Measurements from ENCODE around the gene KIF18A. TPM values are rescaled to one million over a fixed set of nuclear protein-coding genes. Genes with fewer than 3 reads are reported as not detected.

KIF18A gene
- total and polyA plus RNA-seq, 7 experiments from 2014 or later = 0.48 to 21.3 (median 0.79) TPM

GRCh38 chr11:27977031-27977430 is 130.9 kb downstream of the KIF18A start:
- Histone ChIP-seq H3K4me1 (ENCODE audit: control insufficient read depth in 2 of 2, insufficient read depth in 2 of 2, low read length in 2 of 2) (no peaks in the 10 kb centered on the region), H3K36me3 (ENCODE audit: control insufficient read depth in 2 of 3, insufficient read depth in 3 of 3, low read length in 3 of 3) (no peaks in the 10 kb centered on the region), H3K9me3 (ENCODE audit: control insufficient read depth in 2 of 3, low read length in 3 of 3) (no peaks in the 10 kb centered on the region), H3K27me3 (ENCODE audit: control insufficient read depth in 2 of 2, insufficient read depth in 2 of 2, low read length in 2 of 2) (no peaks in the 10 kb centered on the region), H3K27ac (ENCODE audit: low read depth, low read length) (no peak overlapping the region), H3K4me3 (ENCODE audit: low read length) (no peak overlapping the region)
- ATAC-seq = no peak
- H3K4me3 Mint-ChIP-seq = no peak overlapping the region
- no peaks in the 10 kb centered on the region for H3K4me1 Mint-ChIP-seq
- ChIA-PET CTCF (no interaction called here), POLR2A (no interaction called here)
- DNase-seq = no peak
- no peak overlapping the region for H3K27ac Mint-ChIP-seq
- H3K27me3 Mint-ChIP-seq = peaks cover 0 to 4% (median 0%) of the 10 kb centered on the region in 5 donors
- no peaks in the 10 kb centered on the region for H3K36me3 Mint-ChIP-seq
- peaks cover 0 to 7% (median 0%) of the 10 kb centered on the region in 11 donors for H3K9me3 Mint-ChIP-seq
- intact Hi-C loops (cut with micrococcal nuclease) = no loop called here

GRCh38 chr11:27976262-27976661 is 131.7 kb downstream of the KIF18A start:
- no peak for ATAC-seq
- Mint-ChIP-seq H3K27me3 (peaks cover 0 to 4% (median 0%) of the 10 kb centered on the region in 5 donors), H3K36me3 (no peaks in the 10 kb centered on the region), H3K9me3 (peaks cover 0 to 7% (median 0%) of the 10 kb centered on the region in 11 donors), H3K4me1 (no peaks in the 10 kb centered on the region), H3K4me3 (no peak overlapping the region), H3K27ac (no peak overlapping the region)
- POLR2A ChIA-PET = no interaction called here
- DNase-seq = no peak
- intact Hi-C loops (cut with micrococcal nuclease) = no loop called here
- Histone ChIP-seq H3K4me3 (ENCODE audit: low read length) (no peak overlapping the region), H3K27me3 (ENCODE audit: control insufficient read depth in 2 of 2, insufficient read depth in 2 of 2, low read length in 2 of 2) (no peaks in the 10 kb centered on the region), H3K9me3 (ENCODE audit: control insufficient read depth in 2 of 3, low read length in 3 of 3) (no peaks in the 10 kb centered on the region), H3K4me1 (ENCODE audit: control insufficient read depth in 2 of 2, insufficient read depth in 2 of 2, low read length in 2 of 2) (no peaks in the 10 kb centered on the region), H3K36me3 (ENCODE audit: control insufficient read depth in 2 of 3, insufficient read depth in 3 of 3, low read length in 3 of 3) (no peaks in the 10 kb centered on the region), H3K27ac (ENCODE audit: low read depth, low read length) (no peak overlapping the region)
- CTCF ChIA-PET = no interaction called here

GRCh38 chr11:27973851-27974536 is 134.0 kb downstream of the KIF18A start:
- H3K4me3 ChIP-seq (ENCODE audit: low read length) = no peak overlapping the region
- no peaks in the 10 kb centered on the region for H3K4me1 Mint-ChIP-seq
- no peak overlapping the region for H3K27ac ChIP-seq (ENCODE audit: low read depth, low read length)
- no peaks in the 10 kb centered on the region for H3K36me3 ChIP-seq (ENCODE audit: control insufficient read depth in 2 of 3, insufficient read depth in 3 of 3, low read length in 3 of 3)
- peaks cover 0 to 7% (median 0%) of the 10 kb centered on the region in 11 donors for H3K9me3 Mint-ChIP-seq
- POLR2A ChIA-PET = no interaction called here
- no peaks in the 10 kb centered on the region for H3K9me3 ChIP-seq (ENCODE audit: control insufficient read depth in 2 of 3, low read length in 3 of 3)
- H3K4me1 ChIP-seq (ENCODE audit: control insufficient read depth in 2 of 2, insufficient read depth in 2 of 2, low read length in 2 of 2) = no peaks in the 10 kb centered on the region
- H3K27me3 ChIP-seq (ENCODE audit: control insufficient read depth in 2 of 2, insufficient read depth in 2 of 2, low read length in 2 of 2) = no peaks in the 10 kb centered on the region
- H3K4me3 Mint-ChIP-seq = no peak overlapping the region
- intact Hi-C loops (cut with micrococcal nuclease) = no loop called here
- peaks cover 0 to 4% (median 0%) of the 10 kb centered on the region in 5 donors for H3K27me3 Mint-ChIP-seq
- no peaks in the 10 kb centered on the region for H3K36me3 Mint-ChIP-seq
- ATAC-seq (no peak), DNase-seq (no peak)
- H3K27ac Mint-ChIP-seq = no peak overlapping the region
- CTCF ChIA-PET = no interaction called here

- Mint-ChIP-seq H3K27me3 (peaks cover 0 to 4% (median 3%) of the 10 kb centered on the region in 5 donors), H3K9me3 (peaks cover 0 to 7% (median 0%) of the 10 kb centered on the region in 11 donors), H3K36me3 (no peaks in the 10 kb centered on the region), H3K4me1 (no peaks in the 10 kb centered on the region), H3K4me3 (no peak overlapping the region), H3K27ac (no peak overlapping the region)
- ChIA-PET POLR2A (no interaction called here), CTCF (no interaction called here)
- no peak overlapping the region for H3K4me3 ChIP-seq (ENCODE audit: low read length)
- H3K27me3 ChIP-seq (ENCODE audit: control insufficient read depth in 2 of 2, insufficient read depth in 2 of 2, low read length in 2 of 2) = no peaks in the 10 kb centered on the region
- no peaks in the 10 kb centered on the region for H3K9me3 ChIP-seq (ENCODE audit: control insufficient read depth in 2 of 3, low read length in 3 of 3)
- no peaks in the 10 kb centered on the region for H3K4me1 ChIP-seq (ENCODE audit: control insufficient read depth in 2 of 2, insufficient read depth in 2 of 2, low read length in 2 of 2)
- H3K36me3 ChIP-seq (ENCODE audit: control insufficient read depth in 2 of 3, insufficient read depth in 3 of 3, low read length in 3 of 3) = no peaks in the 10 kb centered on the region
- no peak for ATAC-seq
- intact Hi-C loops (cut with micrococcal nuclease) = no loop called here
- no peak overlapping the region for H3K27ac ChIP-seq (ENCODE audit: low read depth, low read length)
- no peak for DNase-seq
Measured at GRCh38 chr11:27972522-27973170, 135.3 kb downstream of the KIF18A start.

- Histone ChIP-seq H3K27me3 (ENCODE audit: control insufficient read depth in 2 of 2, insufficient read depth in 2 of 2, low read length in 2 of 2) (no peaks in the 10 kb centered on the region), H3K4me3 (ENCODE audit: low read length) (no peak overlapping the region), H3K36me3 (ENCODE audit: control insufficient read depth in 2 of 3, insufficient read depth in 3 of 3, low read length in 3 of 3) (no peaks in the 10 kb centered on the region), H3K27ac (ENCODE audit: low read depth, low read length) (no peak overlapping the region), H3K4me1 (ENCODE audit: control insufficient read depth in 2 of 2, insufficient read depth in 2 of 2, low read length in 2 of 2) (no peaks in the 10 kb centered on the region), H3K9me3 (ENCODE audit: control insufficient read depth in 2 of 3, low read length in 3 of 3) (no peaks in the 10 kb centered on the region)
- DNase-seq (no peak), ATAC-seq (no peak)
- ChIA-PET POLR2A (no interaction called here), CTCF (interaction anchor here (0.7 kb wide), 1 partner anchor 132 kb away, joined by 3 read pairs; no protein-coding TSS in a partner anchor)
- Mint-ChIP-seq H3K27ac (no peak overlapping the region), H3K4me1 (no peaks in the 10 kb centered on the region), H3K4me3 (no peak overlapping the region), H3K27me3 (peaks cover 0 to 8% (median 0%) of the 10 kb centered on the region in 5 donors), H3K36me3 (no peaks in the 10 kb centered on the region), H3K9me3 (peaks cover 0 to 7% (median 0%) of the 10 kb centered on the region in 11 donors)
- intact Hi-C loops (cut with micrococcal nuclease) = no loop called here
Measured at GRCh38 chr11:27971171-27971570, 136.8 kb downstream of the KIF18A start.

Small RNA genes lying within 50 kb of the gene (microRNA-seq; reads per million reads assigned to microRNA genes)
- gene MIR610 (ENCODE audit: borderline microRNAs expressed) = not detected

Other genes starting within 250 kb of the KIF18A start
- gene METTL15, start 232 bp upstream of the KIF18A start, total RNA-seq = 10 to 100 TPM in 4 of 5 experiments, 1 to 10 TPM in 1; 8.4 to 14.9 (median 13.8) TPM
- 1 to 10 TPM; 6.0 TPM for gene METTL15, start 232 bp upstream of the KIF18A start, polyA plus RNA-seq